ENCODE results near the gene SIK2. TPM values are rescaled to one million over a fixed set of nuclear protein-coding genes. Genes with fewer than 3 reads are reported as not detected.

The SIK2 gene
- total RNA-seq, 1 experiment from 2014 or later, result 9.0 TPM

DNA sequence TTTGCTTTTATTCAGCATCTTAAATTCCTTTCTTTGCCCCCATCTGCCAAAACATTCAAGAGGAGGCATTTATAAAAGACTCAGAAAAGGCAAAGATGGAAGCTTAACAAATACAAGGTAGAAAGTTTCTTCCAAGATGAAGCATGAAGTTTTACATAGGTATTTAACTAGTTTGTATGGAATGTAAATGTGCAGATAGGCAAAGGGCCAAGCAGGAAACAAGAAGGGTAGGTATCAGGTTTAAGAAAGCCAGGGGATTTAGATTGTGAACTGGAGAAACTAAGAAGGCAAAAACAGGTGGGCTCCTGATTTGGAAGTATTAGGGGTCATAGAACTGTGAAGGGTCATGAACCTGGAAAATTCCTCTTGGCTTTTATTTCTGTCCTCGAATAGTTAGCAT lies 101.3 kb downstream of the SIK2 start:
- Histone ChIP-seq H3K9me3 (ENCODE audit: low read length) (no peaks in the 10 kb centered on the region), H4K20me1 (ENCODE audit: low read length) (no peaks in the 10 kb centered on the region), H3K4me3 (ENCODE audit: low read length) (no peak overlapping the region), H3K79me2 (ENCODE audit: low read length) (no peaks in the 10 kb centered on the region), H3F3A (ENCODE audit: low read length, unreplicated experiment) (no peaks in the 10 kb centered on the region), H3K4me2 (ENCODE audit: low read length) (no peak overlapping the region), H3K36me3 (ENCODE audit: low read depth, low read length) (peaks cover 15% of the 10 kb centered on the region; the same call in 1 of the 2 replicates), H3K27ac (ENCODE audit: low read length) (no peak overlapping the region), H3K9me2 (replicated peaks; ENCODE audit: low read length) (no peaks in the 10 kb centered on the region), H3K9ac (ENCODE audit: low read length) (no peak overlapping the region), H2AFZ (ENCODE audit: low read length) (no peak overlapping the region), H3K4me1 (ENCODE audit: insufficient read depth, low read length) (no peaks in the 10 kb centered on the region), H3K27me3 (ENCODE audit: low read length) (no peaks in the 10 kb centered on the region)
- no peak for TF ChIP-seq EZH2 (IDR thresholded peaks at IDR 0.05; ENCODE audit: low read length, unreplicated experiment)
- TF ChIP-seq, protein P1, sequence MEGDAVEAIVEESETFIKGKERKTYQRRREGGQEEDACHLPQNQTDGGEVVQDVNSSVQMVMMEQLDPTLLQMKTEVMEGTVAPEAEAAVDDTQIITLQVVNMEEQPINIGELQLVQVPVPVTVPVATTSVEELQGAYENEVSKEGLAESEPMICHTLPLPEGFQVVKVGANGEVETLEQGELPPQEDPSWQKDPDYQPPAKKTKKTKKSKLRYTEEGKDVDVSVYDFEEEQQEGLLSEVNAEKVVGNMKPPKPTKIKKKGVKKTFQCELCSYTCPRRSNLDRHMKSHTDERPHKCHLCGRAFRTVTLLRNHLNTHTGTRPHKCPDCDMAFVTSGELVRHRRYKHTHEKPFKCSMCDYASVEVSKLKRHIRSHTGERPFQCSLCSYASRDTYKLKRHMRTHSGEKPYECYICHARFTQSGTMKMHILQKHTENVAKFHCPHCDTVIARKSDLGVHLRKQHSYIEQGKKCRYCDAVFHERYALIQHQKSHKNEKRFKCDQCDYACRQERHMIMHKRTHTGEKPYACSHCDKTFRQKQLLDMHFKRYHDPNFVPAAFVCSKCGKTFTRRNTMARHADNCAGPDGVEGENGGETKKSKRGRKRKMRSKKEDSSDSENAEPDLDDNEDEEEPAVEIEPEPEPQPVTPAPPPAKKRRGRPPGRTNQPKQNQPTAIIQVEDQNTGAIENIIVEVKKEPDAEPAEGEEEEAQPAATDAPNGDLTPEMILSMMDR (conservative IDR thresholded peaks at IDR 0.05; ENCODE audit: low read depth, low read length), result no peak
- no peak for TF ChIP-seq EZH2phosphoT487 (IDR thresholded peaks at IDR 0.05; ENCODE audit: borderline replicate concordance, low read length)
- ChIA-PET CTCF (no interaction called here), POLR2A (ENCODE audit: unreplicated experiment) (no interaction called here)
- BruUV-seq (replicated peaks), result no TSS peak
- DNase-seq, result no peak
- intact Hi-C loops (cut with micrococcal nuclease), result no loop called here
- ATAC-seq, result no peak

DNA sequence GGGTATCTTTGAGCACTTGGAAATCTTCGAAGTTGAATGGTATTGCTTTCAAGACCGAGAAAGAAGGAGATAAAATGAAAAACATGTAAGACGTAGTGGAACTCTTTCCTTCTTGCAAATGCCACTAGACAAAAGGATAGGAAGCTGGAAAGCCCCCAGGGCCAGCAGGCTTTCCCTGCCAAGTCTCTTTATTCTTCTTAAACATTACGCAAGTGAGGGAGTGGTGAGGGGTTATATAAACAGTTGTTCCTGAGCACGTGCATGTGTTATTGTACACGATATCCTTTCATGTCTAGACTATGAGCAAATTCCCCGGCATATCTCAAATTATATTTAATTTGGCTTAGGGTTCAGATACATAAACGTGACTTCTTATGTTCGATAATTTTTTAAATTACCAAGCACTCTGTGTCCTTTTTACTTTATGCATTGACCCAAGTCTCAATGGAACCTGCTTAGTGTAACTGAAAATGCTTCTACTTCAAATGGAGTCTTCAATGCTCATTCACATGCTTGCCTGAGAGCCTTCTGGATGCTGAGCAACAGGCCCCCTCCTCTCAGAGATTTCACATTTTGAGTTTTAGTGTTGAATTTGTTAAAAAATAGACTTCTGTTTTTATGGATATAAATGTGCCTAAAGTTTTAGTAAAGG lies 104.9 kb downstream of the SIK2 start:
- Histone ChIP-seq H3K9ac (ENCODE audit: low read length) (no peak overlapping the region), H3K27ac (ENCODE audit: low read length) (no peak overlapping the region), H3K27me3 (ENCODE audit: low read length) (no peaks in the 10 kb centered on the region), H3K9me2 (replicated peaks; ENCODE audit: low read length) (no peaks in the 10 kb centered on the region), H3K9me3 (ENCODE audit: low read length) (no peaks in the 10 kb centered on the region), H3K79me2 (ENCODE audit: low read length) (no peaks in the 10 kb centered on the region), H3K4me1 (ENCODE audit: insufficient read depth, low read length) (no peaks in the 10 kb centered on the region), H3K36me3 (ENCODE audit: low read depth, low read length) (peaks cover 15% of the 10 kb centered on the region; the same call in 1 of the 2 replicates), H2AFZ (ENCODE audit: low read length) (no peak overlapping the region), H3F3A (ENCODE audit: low read length, unreplicated experiment) (no peaks in the 10 kb centered on the region), H3K4me3 (ENCODE audit: low read length) (no peak overlapping the region), H4K20me1 (ENCODE audit: low read length) (no peaks in the 10 kb centered on the region), H3K4me2 (ENCODE audit: low read length) (no peak overlapping the region)
- BruUV-seq (replicated peaks), result no TSS peak
- POLR2A ChIA-PET (ENCODE audit: unreplicated experiment), result no interaction called here
- ATAC-seq, result no peak; the same call in 1 of the 2 replicates
- CTCF ChIA-PET, result no interaction called here
- intact Hi-C loops (cut with micrococcal nuclease), result no loop called here
- DNase-seq, result peak; percentile 26
- TF ChIP-seq EZH2phosphoT487 (IDR thresholded peaks at IDR 0.05; ENCODE audit: borderline replicate concordance, low read length), result no peak
- no peak for TF ChIP-seq EZH2 (IDR thresholded peaks at IDR 0.05; ENCODE audit: low read length, unreplicated experiment)
- TF ChIP-seq, protein P1 (conservative IDR thresholded peaks at IDR 0.05; ENCODE audit: low read depth, low read length), result no peak

DNA sequence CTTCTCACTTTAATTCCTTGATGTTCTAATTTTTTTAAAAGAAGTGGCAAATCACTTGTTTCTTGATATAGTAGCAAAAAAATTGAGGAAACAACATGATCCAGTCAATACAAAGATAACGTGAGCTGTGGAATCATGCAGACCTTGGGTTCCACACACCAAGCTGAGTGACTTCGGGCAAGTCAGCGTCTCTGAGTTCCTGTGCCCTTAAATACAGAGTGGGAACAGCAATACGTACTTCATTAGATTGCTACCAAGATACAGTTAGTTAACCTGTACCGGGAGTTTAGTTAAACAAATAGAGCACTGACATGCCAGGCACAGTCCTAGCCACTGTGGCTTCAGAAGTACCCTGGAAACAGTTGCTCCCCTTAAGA lies 105.4 kb downstream of the SIK2 start:
- POLR2A ChIA-PET (ENCODE audit: unreplicated experiment), result no interaction called here
- Histone ChIP-seq H3K4me3 (ENCODE audit: low read length) (no peak overlapping the region), H3K9ac (ENCODE audit: low read length) (no peak overlapping the region), H3K9me2 (replicated peaks; ENCODE audit: low read length) (no peaks in the 10 kb centered on the region), H4K20me1 (ENCODE audit: low read length) (no peaks in the 10 kb centered on the region), H3K36me3 (ENCODE audit: low read depth, low read length) (peaks cover 15% of the 10 kb centered on the region; the same call in 1 of the 2 replicates), H3K9me3 (ENCODE audit: low read length) (no peaks in the 10 kb centered on the region), H3K4me2 (ENCODE audit: low read length) (no peak overlapping the region), H3F3A (ENCODE audit: low read length, unreplicated experiment) (no peaks in the 10 kb centered on the region), H3K27me3 (ENCODE audit: low read length) (no peaks in the 10 kb centered on the region), H3K79me2 (ENCODE audit: low read length) (no peaks in the 10 kb centered on the region), H2AFZ (ENCODE audit: low read length) (no peak overlapping the region), H3K27ac (ENCODE audit: low read length) (no peak overlapping the region), H3K4me1 (ENCODE audit: insufficient read depth, low read length) (no peaks in the 10 kb centered on the region)
- no peak for ATAC-seq
- intact Hi-C loops (cut with micrococcal nuclease), result no loop called here
- CTCF ChIA-PET, result no interaction called here
- TF ChIP-seq, protein P1 (conservative IDR thresholded peaks at IDR 0.05; ENCODE audit: low read depth, low read length), result no peak
- TF ChIP-seq EZH2phosphoT487 (IDR thresholded peaks at IDR 0.05; ENCODE audit: borderline replicate concordance, low read length), result no peak
- no peak for TF ChIP-seq EZH2 (IDR thresholded peaks at IDR 0.05; ENCODE audit: low read length, unreplicated experiment)
- BruUV-seq (replicated peaks), result no TSS peak
- DNase-seq, result no peak

Data from PC-3 (cell line).